ENCODE results near the gene PRH2. TPM values are rescaled to one million over a fixed set of nuclear protein-coding genes. Genes with fewer than 3 reads are reported as not detected.

Gene PRH2
- total RNA-seq, 1 donor from 2014 or later, result not detected

DNA sequence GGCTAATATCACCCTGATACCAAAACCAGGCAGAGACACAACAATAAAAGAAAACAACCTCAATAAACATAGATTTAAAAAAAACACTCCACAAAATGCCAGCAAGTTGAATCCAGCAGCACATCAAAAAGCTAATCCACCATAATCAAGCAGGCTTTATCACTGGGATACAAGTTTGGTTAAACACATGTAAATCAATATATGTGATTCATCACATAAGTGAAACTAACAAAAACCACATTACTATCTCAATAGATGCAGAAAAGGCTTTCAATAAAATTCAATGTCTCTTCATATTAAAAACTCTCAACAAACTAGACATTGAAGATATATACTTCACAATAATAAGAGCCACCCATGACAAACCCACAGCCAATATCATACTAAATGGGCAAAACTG, 27.0 kb downstream of the PRH2 start:
- Mint-ChIP-seq H3K27me3 (ENCODE audit: unreplicated experiment) (peaks cover 1% of the 10 kb centered on the region), H3K9me3 (ENCODE audit: unreplicated experiment) (no peaks in the 10 kb centered on the region), H3K27ac (ENCODE audit: unreplicated experiment) (no peak overlapping the region), H3K4me3 (ENCODE audit: unreplicated experiment) (no peak overlapping the region), H3K4me1 (ENCODE audit: unreplicated experiment) (no peaks in the 10 kb centered on the region), H3K36me3 (ENCODE audit: low read depth, unreplicated experiment) (peaks cover 6% of the 10 kb centered on the region)
- no peak for DNase-seq (ENCODE audit: low spot score)
- TF ChIP-seq, protein P1, sequence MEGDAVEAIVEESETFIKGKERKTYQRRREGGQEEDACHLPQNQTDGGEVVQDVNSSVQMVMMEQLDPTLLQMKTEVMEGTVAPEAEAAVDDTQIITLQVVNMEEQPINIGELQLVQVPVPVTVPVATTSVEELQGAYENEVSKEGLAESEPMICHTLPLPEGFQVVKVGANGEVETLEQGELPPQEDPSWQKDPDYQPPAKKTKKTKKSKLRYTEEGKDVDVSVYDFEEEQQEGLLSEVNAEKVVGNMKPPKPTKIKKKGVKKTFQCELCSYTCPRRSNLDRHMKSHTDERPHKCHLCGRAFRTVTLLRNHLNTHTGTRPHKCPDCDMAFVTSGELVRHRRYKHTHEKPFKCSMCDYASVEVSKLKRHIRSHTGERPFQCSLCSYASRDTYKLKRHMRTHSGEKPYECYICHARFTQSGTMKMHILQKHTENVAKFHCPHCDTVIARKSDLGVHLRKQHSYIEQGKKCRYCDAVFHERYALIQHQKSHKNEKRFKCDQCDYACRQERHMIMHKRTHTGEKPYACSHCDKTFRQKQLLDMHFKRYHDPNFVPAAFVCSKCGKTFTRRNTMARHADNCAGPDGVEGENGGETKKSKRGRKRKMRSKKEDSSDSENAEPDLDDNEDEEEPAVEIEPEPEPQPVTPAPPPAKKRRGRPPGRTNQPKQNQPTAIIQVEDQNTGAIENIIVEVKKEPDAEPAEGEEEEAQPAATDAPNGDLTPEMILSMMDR (IDR thresholded peaks at IDR 0.05; ENCODE audit: unreplicated experiment), result no peak

DNA sequence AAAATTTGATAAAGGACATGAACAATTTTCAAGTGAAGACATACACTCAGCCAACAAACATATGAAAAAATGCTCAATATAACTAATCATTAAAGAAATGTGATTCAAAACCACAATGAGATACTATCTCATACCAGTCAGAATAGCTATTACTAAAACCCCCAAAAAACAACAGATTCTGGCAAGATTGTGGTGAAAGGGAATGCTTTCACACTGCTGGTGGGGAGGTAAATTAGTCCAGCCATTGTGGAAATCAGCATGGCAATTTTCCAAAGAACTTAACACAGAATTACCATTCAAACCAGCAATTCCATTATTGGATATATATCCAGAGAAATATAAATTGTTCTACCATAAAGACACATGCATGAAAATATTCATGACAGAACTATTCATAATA, 28.7 kb downstream of the PRH2 start:
- TF ChIP-seq, protein P1 (IDR thresholded peaks at IDR 0.05; ENCODE audit: unreplicated experiment), result no peak
- no peaks in the 10 kb centered on the region for H3K4me1 Mint-ChIP-seq (ENCODE audit: unreplicated experiment)
- DNase-seq (ENCODE audit: low spot score), result no peak
- peaks cover 6% of the 10 kb centered on the region for H3K36me3 Mint-ChIP-seq (ENCODE audit: low read depth, unreplicated experiment)
- H3K27ac Mint-ChIP-seq (ENCODE audit: unreplicated experiment), result no peak overlapping the region
- H3K4me3 Mint-ChIP-seq (ENCODE audit: unreplicated experiment), result no peak overlapping the region
- peaks cover 1% of the 10 kb centered on the region for H3K27me3 Mint-ChIP-seq (ENCODE audit: unreplicated experiment)
- no peaks in the 10 kb centered on the region for H3K9me3 Mint-ChIP-seq (ENCODE audit: unreplicated experiment)

DNA sequence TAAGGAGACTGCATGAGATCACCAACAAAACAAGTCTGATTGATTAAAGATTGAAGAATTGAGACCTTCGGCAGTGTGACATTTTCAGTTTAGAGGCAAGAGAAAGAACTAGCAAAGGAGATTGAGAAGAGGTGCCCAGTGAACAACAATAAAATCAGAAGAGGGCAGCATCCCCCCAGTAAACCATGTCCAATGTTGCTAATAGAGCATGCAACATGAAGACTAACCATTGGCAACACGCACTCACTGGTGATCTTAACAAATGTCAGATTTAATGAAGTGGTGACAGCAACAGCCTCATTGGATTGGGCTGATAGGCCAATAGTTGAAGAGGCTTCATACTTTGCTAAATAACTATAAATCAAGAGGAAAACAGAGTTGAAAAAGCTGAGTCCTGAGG, 30.8 kb downstream of the PRH2 start:
- no peak for DNase-seq (ENCODE audit: low spot score)
- Mint-ChIP-seq H3K9me3 (ENCODE audit: unreplicated experiment) (no peaks in the 10 kb centered on the region), H3K27ac (ENCODE audit: unreplicated experiment) (no peak overlapping the region), H3K4me3 (ENCODE audit: unreplicated experiment) (no peak overlapping the region), H3K36me3 (ENCODE audit: low read depth, unreplicated experiment) (peaks cover 6% of the 10 kb centered on the region), H3K4me1 (ENCODE audit: unreplicated experiment) (no peaks in the 10 kb centered on the region), H3K27me3 (ENCODE audit: unreplicated experiment) (peaks cover under 1% of the 10 kb centered on the region)
- TF ChIP-seq, protein P1 (IDR thresholded peaks at IDR 0.05; ENCODE audit: unreplicated experiment), result no peak

DNA sequence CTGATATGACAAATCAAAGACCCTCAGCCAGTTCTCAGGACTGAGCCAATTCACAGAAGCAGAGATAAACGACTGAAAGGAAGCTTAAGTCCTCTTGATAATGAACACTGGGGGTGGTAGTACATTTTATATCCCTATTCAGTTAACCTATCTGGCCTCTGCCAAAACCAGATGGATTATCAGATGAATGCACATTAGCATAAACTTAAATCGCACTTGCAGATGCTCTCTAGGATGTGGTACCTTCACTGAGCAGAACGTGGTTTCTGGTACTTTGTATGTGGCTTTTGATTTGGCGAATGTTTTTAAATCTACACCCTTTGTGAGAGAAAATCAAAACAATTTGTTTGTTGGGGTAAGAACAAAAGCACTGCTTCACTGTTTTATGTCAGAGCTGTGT, 31.2 kb downstream of the PRH2 start:
- Mint-ChIP-seq H3K4me1 (ENCODE audit: unreplicated experiment) (no peaks in the 10 kb centered on the region), H3K4me3 (ENCODE audit: unreplicated experiment) (no peak overlapping the region), H3K27ac (ENCODE audit: unreplicated experiment) (no peak overlapping the region), H3K27me3 (ENCODE audit: unreplicated experiment) (no peaks in the 10 kb centered on the region), H3K36me3 (ENCODE audit: low read depth, unreplicated experiment) (peaks cover 3% of the 10 kb centered on the region), H3K9me3 (ENCODE audit: unreplicated experiment) (no peaks in the 10 kb centered on the region)
- no peak for DNase-seq (ENCODE audit: low spot score)
- TF ChIP-seq, protein P1 (IDR thresholded peaks at IDR 0.05; ENCODE audit: unreplicated experiment), result no peak

DNA sequence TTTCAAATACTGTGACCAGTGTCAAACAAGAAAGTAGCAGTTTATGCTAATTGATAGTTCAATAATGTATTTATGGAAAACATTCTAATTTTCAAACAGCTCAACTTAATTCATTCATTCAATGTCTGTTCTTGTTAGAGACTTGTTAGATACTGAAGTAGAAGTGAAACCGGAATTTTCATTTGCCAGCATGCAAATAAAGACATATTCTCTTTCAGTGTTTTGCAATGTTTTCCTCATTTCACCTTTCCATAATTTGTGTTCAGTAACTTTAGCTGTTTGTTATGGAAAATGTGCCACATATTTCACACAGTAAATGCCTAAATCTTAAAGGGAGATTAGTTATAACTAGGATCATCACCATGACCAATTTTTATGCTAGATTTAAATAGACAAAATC, 36.4 kb downstream of the PRH2 start:
- no peaks in the 10 kb centered on the region for H3K27me3 Mint-ChIP-seq (ENCODE audit: unreplicated experiment)

More for the DNA sequence above, 36.4 kb downstream of the PRH2 start:
- Mint-ChIP-seq H3K9me3 (ENCODE audit: unreplicated experiment) (no peaks in the 10 kb centered on the region), H3K27ac (ENCODE audit: unreplicated experiment) (no peak overlapping the region), H3K36me3 (ENCODE audit: low read depth, unreplicated experiment) (no peaks in the 10 kb centered on the region), H3K4me1 (ENCODE audit: unreplicated experiment) (peaks cover 6% of the 10 kb centered on the region), H3K4me3 (ENCODE audit: unreplicated experiment) (no peak overlapping the region)
- DNase-seq (ENCODE audit: low spot score), result no peak
- TF ChIP-seq, protein P1 (IDR thresholded peaks at IDR 0.05; ENCODE audit: unreplicated experiment), result no peak
